ENCODE results near the gene CITED2. TPM values are rescaled to one million over a fixed set of nuclear protein-coding genes. Genes with fewer than 3 reads are reported as not detected.

The CITED2 gene
- total and polyA plus RNA-seq, 2 donors from 2014 or later = 72.1 to 215 TPM

- Histone ChIP-seq H3K36me3 (ENCODE audit: control insufficient read depth in 2 of 3, insufficient read depth in 3 of 3, low read length in 3 of 3) (peaks cover 0 to 14% (median 5%) of the 10 kb centered on the region in 3 donors), H3K9me3 (ENCODE audit: control insufficient read depth in 2 of 3, insufficient read depth in 1 of 3, low read length in 3 of 3) (no peaks in the 10 kb centered on the region), H3K9ac (ENCODE audit: low read length in 3 of 3) (peak overlapping the region; percentile 94 to 98 (median 95)), H3K4me3 (ENCODE audit: low read length in 3 of 3) (peak overlapping the region; percentile 97 to 98 (median 97)), H3K4me1 (ENCODE audit: control insufficient read depth in 2 of 3, insufficient read depth in 2 of 3, low read depth in 1 of 3, low read length in 3 of 3) (peaks cover 0 to 13% (median 3%) of the 10 kb centered on the region in 3 donors), H3K27ac (ENCODE audit: low read depth in 2 of 2, low read length in 2 of 2) (peak overlapping the region; percentile 98 to 99), H3K27me3 (ENCODE audit: control insufficient read depth, insufficient read depth, low read length) (no peaks in the 10 kb centered on the region)
- no peak for TF ChIP-seq CTCF (IDR thresholded peaks at IDR 0.05; ENCODE audit: borderline replicate concordance, extremely low read depth, insufficient read depth)
- intact Hi-C loops (cut with DNase I) = loop anchor here (10.0 kb wide), 1 partner anchor 681 kb away; no protein-coding TSS in a partner anchor
- DNase-seq (peak in 4 of 5 donors; percentile 68 to 91 (median 78)), FAIRE-seq (no peak)
Observed at GRCh38 chr6:139373154-139373927, 1.1 kb downstream of the CITED2 start.

- intact Hi-C loops (cut with DNase I) = loop anchor here (10.0 kb wide), 1 partner anchor 682 kb away; no protein-coding TSS in a partner anchor
- peak overlapping the region; percentile 98 to 99 for H3K27ac ChIP-seq (ENCODE audit: low read depth in 2 of 2, low read length in 2 of 2)
- TF ChIP-seq CTCF (IDR thresholded peaks at IDR 0.05; ENCODE audit: borderline replicate concordance, extremely low read depth, insufficient read depth) = no peak
Observed at GRCh38 chr6:139372326-139373153, 1.9 kb downstream of the CITED2 start.

GRCh38 chr6:139371421-139372203 lies 2.8 kb downstream of the CITED2 start:
- Histone ChIP-seq H3K9ac (ENCODE audit: low read length in 3 of 3) (peak overlapping the region; percentile 70 to 77 (median 74)), H3K27ac (ENCODE audit: low read depth in 2 of 2, low read length in 2 of 2) (peak overlapping the region; percentile 44 to 98), H3K27me3 (ENCODE audit: control insufficient read depth, insufficient read depth, low read length) (no peaks in the 10 kb centered on the region), H3K4me3 (ENCODE audit: low read length in 3 of 3) (peak overlapping the region; percentile 95 to 98 (median 97)), H3K4me1 (ENCODE audit: control insufficient read depth in 2 of 3, insufficient read depth in 2 of 3, low read depth in 1 of 3, low read length in 3 of 3) (peaks cover 0 to 16% (median 7%) of the 10 kb centered on the region in 3 donors), H3K9me3 (ENCODE audit: control insufficient read depth in 2 of 3, insufficient read depth in 1 of 3, low read length in 3 of 3) (no peaks in the 10 kb centered on the region), H3K36me3 (ENCODE audit: control insufficient read depth in 2 of 3, insufficient read depth in 3 of 3, low read length in 3 of 3) (peaks cover 0 to 14% (median 5%) of the 10 kb centered on the region in 3 donors)
- TF ChIP-seq CTCF (IDR thresholded peaks at IDR 0.05; ENCODE audit: borderline replicate concordance, extremely low read depth, insufficient read depth) = no peak
- DNase-seq = peak in 1 of 5 donors; percentile 25
- intact Hi-C loops (cut with DNase I) = loop anchor here (10.0 kb wide), 1 partner anchor 683 kb away; no protein-coding TSS in a partner anchor
- FAIRE-seq = no peak

More at GRCh38 chr6:139372326-139373153, 1.9 kb downstream of the CITED2 start:
- Histone ChIP-seq H3K4me3 (ENCODE audit: low read length in 3 of 3) (peak overlapping the region; percentile 95 to 98 (median 97)), H3K9ac (ENCODE audit: low read length in 3 of 3) (peak overlapping the region; percentile 94 to 98 (median 95)), H3K27me3 (ENCODE audit: control insufficient read depth, insufficient read depth, low read length) (no peaks in the 10 kb centered on the region), H3K36me3 (ENCODE audit: control insufficient read depth in 2 of 3, insufficient read depth in 3 of 3, low read length in 3 of 3) (peaks cover 0 to 14% (median 5%) of the 10 kb centered on the region in 3 donors), H3K4me1 (ENCODE audit: control insufficient read depth in 2 of 3, insufficient read depth in 2 of 3, low read depth in 1 of 3, low read length in 3 of 3) (peaks cover 0 to 14% (median 7%) of the 10 kb centered on the region in 3 donors), H3K9me3 (ENCODE audit: control insufficient read depth in 2 of 3, insufficient read depth in 1 of 3, low read length in 3 of 3) (no peaks in the 10 kb centered on the region)
- FAIRE-seq (no peak), DNase-seq (peak in 3 of 5 donors; percentile 48 to 67 (median 55))

All from kidney (tissue), 14 donors.